GM11168 (cell line): ENCODE results near the gene AGT.
"Not testable (repeated sequence)": the region's sequence is repeated elsewhere in the genome, so short reads cannot be mapped to it uniquely, and the experiment has no call there.

Source experiments
- in situ Hi-C: fragments of 300-500 bp; cut with MboI; formaldehyde crosslinking; loops from one replicate; pipeline ENCODE4 v1.12.0; 2022; ENCODE audit warnings: low sequenced_read_pairs; ENCODE audit not compliant: unreplicated experiment

The AGT gene

DNA sequence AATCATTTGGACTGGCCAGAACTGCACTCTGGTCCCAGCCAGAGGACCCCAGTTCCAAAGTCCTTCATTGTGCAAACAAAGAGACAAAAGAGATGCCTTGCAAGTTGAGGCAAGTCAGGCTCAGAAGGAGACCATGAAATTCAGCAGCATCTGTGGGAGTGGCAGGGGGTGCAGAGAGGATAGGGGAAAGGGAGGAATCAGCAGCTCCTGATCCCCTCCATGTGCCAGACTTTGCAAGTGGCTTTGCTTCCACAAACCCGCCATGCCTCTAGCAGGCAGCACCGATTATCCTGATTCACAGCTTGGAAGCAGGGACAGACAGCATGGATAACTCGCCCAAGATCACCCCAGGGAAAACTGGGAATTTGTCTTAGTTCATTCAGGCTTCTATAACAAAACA is 31.1 kb upstream of the AGT start:
- in situ Hi-C loops, result no loop called here

DNA sequence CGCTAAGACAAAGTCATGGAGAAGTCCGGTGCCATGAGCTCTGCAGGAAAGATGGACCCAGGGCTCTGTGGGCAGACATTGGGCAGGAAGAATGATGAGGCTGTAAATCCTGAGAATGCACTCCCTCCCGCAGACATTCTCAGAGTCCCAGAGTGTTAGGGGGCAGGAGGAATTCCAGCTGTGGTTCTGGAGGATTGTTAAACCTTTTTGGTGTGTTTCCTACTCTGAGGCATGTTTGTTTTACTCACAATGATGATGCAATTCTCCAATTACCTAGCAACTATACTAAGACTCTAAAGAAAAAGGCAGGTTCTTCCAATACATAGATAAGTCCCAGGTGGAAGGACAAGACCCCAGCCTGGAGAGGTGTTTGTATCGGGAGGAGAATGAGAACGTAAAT is 30.5 kb upstream of the AGT start:
- in situ Hi-C loops, result no loop called here

DNA sequence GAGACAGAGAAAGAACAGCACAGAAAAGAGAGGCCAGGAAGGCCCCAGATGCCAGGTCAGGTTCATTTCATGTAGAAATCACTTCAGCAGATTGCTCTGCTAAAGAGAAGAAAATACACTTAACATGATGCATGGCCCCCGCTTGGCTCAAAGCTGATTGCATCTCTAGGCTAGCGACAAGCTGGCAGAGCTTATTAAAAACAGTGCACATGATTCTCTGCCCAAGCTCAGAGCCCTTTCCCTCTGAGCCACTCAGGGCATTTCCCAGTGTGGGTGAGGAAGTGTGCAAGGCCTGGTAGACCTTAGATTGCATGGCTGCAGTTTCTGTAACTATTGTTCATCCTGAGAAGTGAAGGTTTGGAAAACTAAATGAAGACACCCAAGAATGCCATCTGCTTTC is 30.0 kb upstream of the AGT start:
- in situ Hi-C loops, result no loop called here

DNA sequence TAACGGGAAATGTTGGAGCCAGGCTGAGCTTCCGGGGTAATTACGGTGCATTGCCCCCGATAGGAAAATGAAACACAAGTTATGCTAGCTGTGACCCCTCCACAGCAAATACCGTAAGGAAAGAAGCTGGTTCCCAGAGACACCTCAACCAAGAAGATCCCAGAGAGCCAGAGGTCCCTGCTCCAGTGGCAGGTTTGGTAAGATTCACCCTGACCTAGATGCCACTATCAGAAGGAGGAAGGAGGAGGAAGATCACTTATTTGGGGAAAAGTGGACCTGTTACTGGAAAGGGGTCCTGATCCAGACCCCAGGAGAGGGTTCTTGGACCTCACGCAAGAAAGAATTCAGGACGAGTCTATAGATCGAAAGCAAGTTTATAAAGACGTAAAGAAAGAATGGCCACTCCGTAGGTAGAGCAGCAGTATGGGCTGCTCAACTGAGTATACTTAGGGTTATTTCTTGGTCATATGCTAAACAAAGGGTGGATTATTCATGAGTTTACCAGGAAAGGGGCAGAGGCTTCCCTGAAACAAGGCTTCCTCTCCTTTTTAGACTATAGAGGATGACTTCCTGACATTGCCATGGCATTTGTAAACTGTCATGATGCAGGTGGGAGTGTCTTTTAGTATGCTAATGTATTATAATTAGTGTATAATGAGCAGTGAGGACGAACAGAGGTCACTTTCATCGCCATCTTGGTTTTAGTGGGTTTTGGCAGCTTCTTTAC is 25.8 kb upstream of the AGT start:
- in situ Hi-C loops, result no loop called here

DNA sequence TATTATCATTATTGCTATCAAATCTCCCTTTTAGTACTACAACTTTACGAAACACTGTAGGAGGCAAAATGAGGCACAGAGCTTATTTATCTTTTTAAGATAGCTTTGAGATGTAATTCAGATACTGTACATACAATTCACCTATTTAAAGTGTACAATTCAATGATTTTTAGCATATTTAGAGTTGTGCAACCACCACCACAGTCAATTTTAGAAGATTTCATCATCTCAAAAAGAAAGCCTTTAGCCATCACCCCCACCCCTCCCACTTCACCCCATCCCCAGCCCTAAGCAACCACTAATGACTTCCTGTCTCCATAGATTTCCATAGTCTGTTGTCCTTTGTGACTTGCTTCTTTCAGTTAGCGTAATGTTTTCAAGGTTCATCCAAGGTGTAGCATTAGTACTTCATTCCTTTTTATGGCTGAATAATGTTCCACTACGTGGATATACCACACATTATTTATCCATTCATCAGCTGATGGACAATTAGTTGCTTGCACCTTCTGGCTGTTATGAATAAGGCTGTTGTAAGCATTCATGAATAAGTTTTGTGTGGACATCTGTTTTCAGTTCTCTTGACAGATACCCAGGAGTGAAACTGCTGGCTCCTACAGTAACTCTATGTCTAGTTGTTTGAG is 23.8 kb upstream of the AGT start:
- in situ Hi-C loops, result no loop called here

DNA sequence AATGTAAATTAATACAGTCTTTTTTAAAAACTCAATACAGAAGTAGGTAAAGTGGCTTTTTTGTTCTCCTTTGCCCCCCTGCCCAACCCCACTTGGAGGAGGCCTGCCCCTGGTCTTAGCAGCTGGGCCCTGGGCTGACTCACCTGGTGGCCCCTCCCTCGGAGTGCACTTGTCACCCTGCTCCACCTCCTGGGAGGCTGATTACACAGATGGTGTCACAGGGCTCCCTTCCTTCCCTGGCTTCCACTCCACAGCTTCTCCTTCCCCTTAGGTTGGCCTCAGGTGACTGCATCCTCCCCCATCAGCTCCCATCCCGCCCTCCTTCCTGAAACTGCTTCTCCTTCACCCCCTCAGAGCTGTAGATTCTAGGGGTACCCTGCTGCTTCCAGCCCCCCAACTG is 21.5 kb upstream of the AGT start:
- in situ Hi-C loops, result no loop called here

DNA sequence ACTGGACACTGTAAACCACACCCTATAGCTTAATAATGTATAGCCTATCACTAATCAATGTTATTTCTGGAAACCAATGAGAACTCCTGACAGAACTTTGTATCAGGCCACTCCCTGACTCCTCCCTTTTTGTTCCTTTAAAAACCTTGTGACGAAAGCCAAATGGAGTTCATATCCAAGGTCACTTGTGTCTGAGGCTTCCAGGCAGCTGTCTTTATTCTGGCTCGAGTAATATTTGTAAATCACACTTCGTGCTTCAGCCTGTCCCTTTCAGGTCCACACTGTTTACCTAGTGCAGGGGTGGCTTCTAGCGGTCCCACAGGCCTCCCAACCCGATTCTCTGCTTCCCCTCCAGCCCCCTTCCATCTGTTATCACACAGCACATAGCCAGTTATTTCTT is 17.1 kb upstream of the AGT start:
- in situ Hi-C loops, result no loop called here

DNA sequence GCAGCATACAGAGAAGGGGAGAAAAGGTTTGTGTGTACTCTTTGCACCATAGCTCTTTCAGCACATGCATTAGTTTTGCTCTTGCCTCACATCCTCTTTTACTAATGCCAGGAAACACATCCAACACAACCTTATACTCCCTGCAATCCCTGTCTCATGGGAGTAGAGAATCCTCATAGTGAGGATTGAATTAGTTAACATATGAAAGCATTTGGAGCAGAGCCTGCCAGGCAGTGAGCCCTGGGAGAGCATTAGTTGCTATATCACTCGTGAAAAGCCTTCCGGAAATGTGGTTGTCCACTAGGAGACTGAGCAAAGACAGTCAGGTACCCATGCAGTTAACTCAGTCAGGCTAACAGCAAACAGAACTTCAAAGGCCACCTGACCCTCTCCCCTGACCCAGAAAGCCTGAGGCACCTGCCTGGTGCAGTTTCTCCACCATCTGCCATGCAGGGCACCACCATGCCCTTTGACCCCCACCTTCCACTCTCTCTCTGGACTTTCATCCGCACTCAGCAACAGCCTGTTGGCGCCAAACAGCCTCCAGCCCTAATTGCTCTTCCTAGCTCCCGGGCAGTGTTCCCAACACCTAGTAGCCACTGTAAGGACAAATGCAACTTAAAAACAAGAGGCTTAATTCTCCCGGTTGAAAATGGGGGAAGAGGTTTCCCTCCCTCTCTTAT is 14.9 kb upstream of the AGT start:
- in situ Hi-C loops, result no loop called here

DNA sequence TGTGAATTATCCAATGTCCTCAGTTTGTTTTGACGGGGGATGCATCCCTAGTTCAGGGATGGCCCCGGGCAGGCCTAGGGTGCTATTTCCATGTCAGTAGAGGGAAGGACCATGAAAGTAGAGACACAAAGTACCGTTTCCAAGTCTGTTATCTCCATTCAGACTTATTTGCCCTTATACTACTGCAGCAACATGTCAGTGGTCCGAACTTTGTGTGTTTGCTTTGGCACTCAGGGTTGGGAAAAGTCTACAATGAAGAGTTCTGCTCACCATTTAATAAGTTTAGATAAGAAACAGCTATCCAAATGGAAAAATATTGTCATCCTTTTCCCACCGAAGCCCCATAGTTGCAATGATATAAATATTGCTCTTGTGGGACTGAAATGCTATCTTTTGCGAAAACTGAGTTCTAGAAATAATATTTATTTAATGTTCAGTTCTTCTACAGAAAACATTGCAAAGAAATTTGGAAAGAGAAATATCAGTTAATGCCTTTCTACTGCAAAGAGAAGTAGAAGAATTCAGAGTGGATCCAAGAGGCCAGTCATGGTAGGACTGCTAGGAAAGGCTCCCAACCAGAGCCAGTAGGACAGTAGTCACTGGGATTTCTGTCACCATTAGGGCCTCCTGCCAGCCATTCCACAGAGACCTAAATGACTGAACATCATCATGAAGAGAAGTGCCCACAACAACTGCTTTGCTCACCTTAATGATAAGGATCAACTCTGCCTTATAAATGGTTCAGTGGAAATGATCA is 11.5 kb upstream of the AGT start:
- in situ Hi-C loops, result no loop called here

DNA sequence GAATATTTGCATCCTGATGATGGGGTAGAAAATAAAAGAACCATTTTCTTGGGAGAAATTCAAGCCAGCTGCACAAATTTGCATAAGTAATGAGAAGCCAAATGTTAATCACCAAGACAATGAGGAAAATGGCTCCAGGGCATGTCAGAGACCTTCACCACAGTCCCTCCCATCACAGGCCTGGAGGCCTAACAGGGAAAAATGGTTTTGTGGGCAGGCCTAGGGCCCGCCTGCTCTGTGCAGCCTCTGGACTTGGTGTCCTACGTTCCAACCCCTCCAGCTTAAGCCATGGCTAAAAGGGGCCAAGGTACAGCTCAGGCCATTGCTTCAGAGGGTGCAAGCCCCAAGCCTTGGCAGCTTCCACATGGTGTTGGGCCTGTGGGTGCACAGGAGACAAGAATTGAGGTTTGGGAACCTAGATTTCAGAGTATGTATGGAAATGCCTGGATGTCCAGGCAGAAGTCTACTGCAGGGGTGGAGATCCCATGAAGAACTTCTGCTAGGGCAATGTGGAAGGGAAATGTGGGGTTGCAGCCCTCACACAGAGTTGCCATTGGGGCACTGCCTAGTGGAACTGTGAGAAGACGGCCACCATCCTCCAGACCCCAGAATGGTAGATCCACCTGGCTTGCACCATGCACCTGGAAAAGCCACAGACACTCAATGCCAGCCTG is 8.1 kb upstream of the AGT start:
- in situ Hi-C loops, result not testable (repeated sequence)

DNA sequence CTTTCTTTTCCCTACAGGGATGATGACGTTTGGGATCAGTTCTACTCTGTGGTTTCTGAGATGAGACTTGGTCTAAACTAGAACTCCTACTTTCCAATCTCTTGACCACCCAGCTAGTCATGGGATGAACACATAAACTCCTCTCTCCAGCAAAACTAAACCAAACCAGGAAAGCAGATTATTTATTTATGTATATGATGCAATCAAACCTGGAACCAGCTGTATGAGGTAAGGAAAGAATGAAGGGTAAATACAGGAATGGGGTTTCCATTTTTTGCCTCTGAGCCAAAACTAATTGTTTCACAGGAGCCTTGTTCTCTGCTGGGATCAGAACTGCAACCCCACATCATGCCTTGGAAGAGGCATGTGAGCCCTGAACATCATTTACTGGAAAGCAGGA is 3.3 kb upstream of the AGT start:
- in situ Hi-C loops, result no loop called here

DNA sequence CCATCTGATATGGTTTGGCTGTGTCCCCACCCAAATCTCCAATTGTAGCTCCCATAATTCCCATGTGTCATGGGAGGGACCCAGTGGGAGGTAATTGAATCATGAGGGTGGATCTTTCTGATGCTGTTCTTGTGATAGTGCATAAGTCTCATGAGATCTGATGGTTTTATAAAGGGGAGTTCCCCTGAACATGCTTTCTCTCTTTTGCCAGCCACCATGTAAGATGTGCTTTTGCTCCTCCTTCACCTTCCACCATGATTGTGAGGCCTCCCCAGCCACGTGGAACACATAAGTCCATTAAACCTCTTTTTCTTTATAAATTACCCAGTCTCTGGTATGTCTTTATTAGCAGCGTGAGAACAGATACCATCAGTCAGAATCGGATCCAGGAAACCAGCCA is 2.5 kb upstream of the AGT start:
- in situ Hi-C loops, result not testable (repeated sequence)

DNA sequence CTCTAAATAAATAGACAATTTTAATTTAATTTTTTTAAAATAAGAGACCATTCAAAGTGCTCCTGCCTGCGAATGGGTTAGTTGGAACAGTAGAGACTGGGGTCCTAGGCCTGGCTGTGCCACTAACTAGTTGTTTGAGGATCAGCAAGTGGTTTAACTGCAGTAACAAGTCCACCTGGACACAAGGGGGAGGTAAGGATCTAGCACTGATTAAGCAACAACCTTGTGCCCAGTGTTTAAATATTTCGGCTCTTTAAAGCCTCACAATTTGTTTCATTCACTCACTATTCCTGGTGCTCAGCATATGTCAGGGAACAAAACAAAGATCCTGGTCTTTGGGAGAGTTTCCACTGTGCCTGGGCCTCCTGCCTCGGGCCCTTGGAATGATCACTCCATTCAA is 1.6 kb upstream of the AGT start:
- in situ Hi-C loops, result no loop called here

DNA sequence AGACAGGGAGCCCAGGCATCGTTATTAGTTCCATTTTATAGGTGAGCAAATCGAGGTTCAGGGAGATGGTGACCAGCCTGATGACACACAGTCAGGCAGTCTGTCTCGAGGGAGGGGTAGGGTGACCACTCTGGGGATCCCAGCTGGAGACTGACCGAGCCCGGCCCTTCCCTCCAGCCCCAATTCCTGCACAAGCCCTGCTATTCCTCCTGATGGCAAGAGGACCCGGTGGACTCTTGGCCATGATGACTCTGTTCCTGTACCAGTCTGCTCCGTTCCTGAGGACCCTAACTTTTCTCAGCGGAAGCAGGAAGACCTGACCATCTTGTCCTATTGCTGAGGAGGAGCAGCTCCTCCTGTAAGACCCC is 391 bp downstream of the AGT start:
- in situ Hi-C loops, result no loop called here

DNA sequence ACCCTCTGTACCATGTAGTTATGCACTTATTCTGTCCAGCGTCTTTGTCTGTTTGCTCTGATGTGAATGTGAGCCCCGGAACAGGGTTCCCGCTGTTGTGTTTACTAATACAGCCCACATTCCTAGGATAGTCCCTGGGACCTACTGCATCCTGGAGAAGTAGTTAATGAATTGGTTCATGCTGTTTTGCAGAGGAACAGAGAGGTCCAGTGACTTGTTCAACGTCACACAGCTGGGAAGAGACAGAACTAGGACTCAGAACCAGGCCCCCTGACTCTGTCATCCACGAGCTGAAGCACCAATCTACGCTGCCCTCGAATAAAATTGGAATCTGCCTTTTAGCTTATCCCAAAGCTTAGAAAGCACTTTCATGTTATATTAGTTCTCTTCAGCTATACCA is 784 bp downstream of the AGT start:
- in situ Hi-C loops, result no loop called here

DNA sequence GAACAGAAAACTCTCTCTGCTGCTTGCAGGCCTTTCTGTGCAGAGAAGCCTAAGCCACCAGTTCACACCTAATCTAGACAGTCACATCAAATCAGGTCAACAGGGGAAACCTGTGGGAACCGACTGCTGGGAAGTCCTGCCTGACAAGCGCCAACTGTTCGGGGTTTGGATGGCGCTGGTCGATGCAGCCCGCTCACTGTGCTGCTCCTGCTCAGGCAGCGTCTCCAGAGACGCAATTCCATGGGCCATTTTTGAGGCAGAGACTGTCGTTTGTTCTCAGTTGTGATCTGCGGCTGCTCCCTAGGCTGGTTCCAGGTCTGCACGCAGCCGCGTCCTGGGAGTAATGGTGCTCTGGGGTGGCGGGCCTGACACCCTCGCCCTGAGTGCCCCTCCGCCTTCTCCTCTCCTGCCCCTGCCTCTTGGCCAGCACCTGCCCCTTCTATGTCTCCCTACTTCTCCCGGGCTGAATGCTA is 1.4 kb downstream of the AGT start:
- in situ Hi-C loops, result no loop called here

DNA sequence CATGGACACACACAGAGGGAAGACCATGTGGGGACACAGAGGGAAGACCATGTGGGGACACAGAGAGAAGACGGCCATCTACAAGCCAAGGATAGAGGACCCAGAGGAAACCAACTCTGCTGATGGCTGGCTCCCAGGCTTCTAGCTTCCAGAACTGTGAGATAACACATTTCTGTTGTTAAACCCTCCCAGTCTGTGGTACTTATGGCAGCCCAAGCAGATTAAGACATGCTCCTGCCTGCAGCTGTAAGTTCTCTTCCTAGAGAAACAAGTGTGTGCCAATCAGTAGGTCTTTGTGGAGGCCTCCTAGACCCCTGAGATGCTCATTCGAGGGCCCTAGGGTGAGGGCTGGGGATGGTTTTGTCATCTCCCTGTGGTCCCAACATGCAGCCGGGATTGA is 2.7 kb downstream of the AGT start:
- in situ Hi-C loops, result no loop called here

DNA sequence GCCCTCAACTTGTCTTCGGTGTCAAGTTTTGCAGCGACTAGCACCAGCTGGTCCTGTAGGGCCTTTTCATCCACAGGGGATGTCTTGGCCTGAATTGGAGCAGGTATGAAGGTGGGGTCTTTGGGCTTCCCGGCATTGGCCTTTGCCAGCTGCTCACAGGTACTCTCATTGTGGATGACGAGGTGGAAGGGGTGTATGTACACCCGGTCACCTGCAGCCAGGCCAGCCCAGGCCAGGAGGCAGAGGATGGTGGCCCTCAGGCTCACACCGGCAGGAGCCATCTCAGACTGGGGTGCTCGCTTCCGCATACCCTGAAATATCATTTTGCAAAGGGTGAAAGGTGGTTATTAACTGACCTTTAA is 3.4 kb downstream of the AGT start:
- in situ Hi-C loops, result no loop called here

DNA sequence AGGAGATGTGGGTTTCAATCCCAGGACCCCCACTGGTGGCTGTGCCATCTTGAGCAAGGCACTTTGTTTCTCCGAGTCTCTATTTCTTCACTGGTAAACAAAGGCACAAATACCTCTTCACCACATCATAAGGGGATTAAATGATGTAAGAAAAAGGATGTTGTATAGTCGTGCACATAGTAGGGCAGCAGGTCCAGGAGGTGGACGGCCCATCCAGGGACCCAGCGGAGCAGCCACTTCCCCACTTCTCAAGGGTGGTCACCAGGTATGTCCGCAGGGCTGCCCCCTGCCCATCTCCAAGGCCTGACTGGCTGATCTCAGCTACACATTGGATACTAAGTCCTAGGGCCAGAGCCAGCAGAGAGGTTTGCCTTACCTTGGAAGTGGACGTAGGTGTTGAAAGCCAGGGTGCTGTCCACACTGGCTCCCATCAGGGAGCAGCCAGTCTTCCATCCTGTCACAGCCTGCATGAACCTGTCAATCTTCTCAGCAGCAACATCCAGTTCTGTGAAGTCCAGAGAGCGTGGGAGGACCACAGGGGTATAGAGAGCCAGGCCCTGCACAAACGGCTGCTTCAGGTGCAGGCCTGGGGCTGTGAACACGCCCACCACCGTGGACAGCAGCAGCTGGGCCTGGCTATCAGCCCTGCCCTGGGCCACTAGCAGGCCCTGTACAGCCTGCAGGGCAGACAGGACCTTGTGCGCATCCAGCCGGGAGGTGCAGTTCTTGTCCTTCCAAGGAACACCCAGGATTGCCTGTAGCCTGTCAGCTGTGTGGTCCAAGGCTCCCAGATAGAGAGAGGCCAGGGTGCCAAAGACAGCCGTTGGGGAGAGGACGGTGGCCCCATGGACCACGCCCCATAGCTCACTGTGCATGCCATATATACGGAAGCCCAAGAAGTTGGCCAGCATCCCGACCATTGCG is 4.0 kb downstream of the AGT start:
- in situ Hi-C loops, result no loop called here
